HepG2 (cell line): ENCODE results near the gene LRP1-AS. TPM values are rescaled to one million over a fixed set of nuclear protein-coding genes. Genes with fewer than 3 reads are reported as not detected.

ENCODE experiments used
- ATAC-seq: fragments of 200-7000 bp; cut with Tn5 transposase; 3 replicates; pipeline ENCODE4 v1.9.1; 2020; ENCODE audit warnings: mild to moderate bottlenecking, moderate library complexity
- BruUV-seq: library from RNA; stranded (reverse); fragments of 400-500 nt; replicated peaks from 2 replicates; lab custom pipeline; 2021; lab: Mats Ljungman, UMichigan
- CTCF ChIA-PET: fragments of 300-600 bp; formaldehyde crosslinking; extraction: SDS; loops from one replicate; lab custom pipeline; 2021; ENCODE audit warnings: low total read pairs, inconsistent platforms, low intra/inter-chr PET ratio; lab: Yijun Ruan, JAX
- POLR2A ChIA-PET: fragments of 350-600 bp; sonication (Branson Sonifier 250); formaldehyde crosslinking; loops from one replicate; lab custom pipeline; 2020; ENCODE audit warnings: antibody characterized with exemption, inconsistent platforms; lab: Yijun Ruan, JAX
- DNase-seq: peaks from one replicate; pipeline ENCODE4 v3.0.0-alpha.2; 2015; ENCODE audit warnings: low spot score
- FAIRE-seq: peaks from 3 replicates; lab custom pipeline; 2011; peaks lifted over from hg19 to GRCh38; lab: Jason Lieb, UNC
- H2AFZ ChIP-seq: one replicate; pipeline ENCODE4 v1.6.1; 2011; ENCODE audit warnings: low read length, inconsistent platforms
- H3K27ac ChIP-seq: fragments of 300-600 bp; 3 replicates; pipeline ENCODE4 v1.8.0; 2011; ENCODE audit warnings: mixed run types, mild to moderate bottlenecking, mixed read lengths, low read length, inconsistent platforms; ENCODE audit not compliant: insufficient read depth; ENCODE audit errors: extremely low read length
- H3K27me3 ChIP-seq, 2 experiments: fragments of 200-600 bp in 1 of 2; 2 replicates in 1 of 2; 3 replicates in 1 of 2; pipeline versions ENCODE4 v1.6.0 to v1.8.0; 2011; ENCODE audit warnings: low read length in 2 of 2, mild to moderate bottlenecking in 2 of 2, moderate library complexity in 2 of 2, inconsistent platforms in 1 of 2; ENCODE audit not compliant: insufficient read depth in 2 of 2, control insufficient read depth in 1 of 2
- H3K36me3 ChIP-seq, 2 experiments: fragments of 200-600 bp in 1 of 2; replicated peaks in 1 of 2; 2 replicates in 1 of 2; 3 replicates in 1 of 2; pipeline versions ENCODE4 v1.5.1 to v1.8.0; 2011; ENCODE audit warnings: low read length in 2 of 2, inconsistent platforms in 1 of 2; ENCODE audit not compliant: insufficient read depth in 2 of 2, control insufficient read depth in 1 of 2
- H3K4me1 ChIP-seq: 2 replicates; pipeline ENCODE4 v1.5.1; 2012; ENCODE audit warnings: low read length, inconsistent platforms; ENCODE audit not compliant: insufficient read depth
- H3K4me2 ChIP-seq: 2 replicates; pipeline ENCODE4 v1.6.0; 2011; ENCODE audit warnings: low read depth, low read length, inconsistent platforms
- H3K4me3 ChIP-seq, 3 experiments: fragments of 200-600 bp in 1 of 3; sonication (generic), shearing (Covaris generic) in 1 of 3; replicated peaks in 1 of 3; 2 replicates each; pipeline ENCODE4 v1.5.1; 2011 to 2016; ENCODE audit warnings: low read length in 3 of 3, inconsistent platforms in 2 of 3, low read depth in 2 of 3, mild to moderate bottlenecking in 2 of 3, control low read depth in 1 of 3, mixed read lengths in 1 of 3; ENCODE audit not compliant: insufficient read depth in 1 of 3
- H3K79me2 ChIP-seq: one replicate; pipeline ENCODE4 v1.6.1; 2011; ENCODE audit warnings: low read length, inconsistent platforms; ENCODE audit not compliant: insufficient read depth
- H3K9ac ChIP-seq: 2 replicates; pipeline ENCODE4 v1.6.0; 2011; ENCODE audit warnings: mild to moderate bottlenecking, low read depth, low read length, inconsistent platforms; ENCODE audit not compliant: insufficient read depth
- H3K9me3 ChIP-seq: 2 replicates; pipeline ENCODE4 v1.5.1; 2012; ENCODE audit warnings: mild to moderate bottlenecking, low read length
- H4K20me1 ChIP-seq: 2 replicates; pipeline ENCODE4 v1.6.0; 2011; ENCODE audit warnings: inconsistent platforms, mild to moderate bottlenecking, low read length, moderate library complexity; ENCODE audit not compliant: insufficient read depth
- CENPX ChIP-seq: sonication (generic); formaldehyde crosslinking; IDR thresholded peaks from 2 replicates; pipeline ENCODE4 v1.9.0; 2021; ENCODE audit warnings: mild to moderate bottlenecking, missing genetic modification reagents, moderate library complexity
- HOXA7 ChIP-seq: sonication (generic); formaldehyde crosslinking; IDR thresholded peaks from 2 replicates; pipeline ENCODE4 v1.8.1; 2022; ENCODE audit warnings: mild to moderate bottlenecking, missing genetic modification reagents, moderate library complexity
- IRF2 ChIP-seq: IDR thresholded peaks from 2 replicates; pipeline ENCODE4 v1.6.1; 2018; ENCODE audit warnings: missing genetic modification reagents, missing compliant biosample characterization
- MEIS1 ChIP-seq: sonication (generic); formaldehyde crosslinking; IDR thresholded peaks from 2 replicates; pipeline ENCODE4 v1.9.0; 2021; ENCODE audit warnings: mild to moderate bottlenecking, missing genetic modification reagents, moderate library complexity, borderline replicate concordance
- PITX1 ChIP-seq: sonication (generic); formaldehyde crosslinking; IDR thresholded peaks from 2 replicates; pipeline ENCODE4 v1.5.1; 2020; ENCODE audit warnings: mild to moderate bottlenecking, missing genetic modification reagents
- RAD51 ChIP-seq: fragments of 450-650 bp; IDR thresholded peaks from 2 replicates; pipeline ENCODE4 v1.6.1; 2016; ENCODE audit warnings: borderline replicate concordance
- RBM22 ChIP-seq: fragments of 200-400 bp; formaldehyde crosslinking; optimal IDR thresholded peaks from 2 replicates; pipeline ENCODE3; 2017; ENCODE audit warnings: mild to moderate bottlenecking, low read length, moderate library complexity
- TERF1 ChIP-seq: sonication (generic); formaldehyde crosslinking; IDR thresholded peaks from 2 replicates; pipeline ENCODE4 v1.8.0; 2022; ENCODE audit warnings: mild to moderate bottlenecking, missing genetic modification reagents, moderate library complexity
- TFE3 ChIP-seq: IDR thresholded peaks from 2 replicates; pipeline ENCODE4 v1.6.1; 2016
- ZBTB2 ChIP-seq: sonication (generic); formaldehyde crosslinking; IDR thresholded peaks from 2 replicates; pipeline ENCODE4 v1.8.0; 2022; ENCODE audit warnings: low read depth, missing genetic modification reagents
- ZNF451 ChIP-seq: sonication (generic); formaldehyde crosslinking; IDR thresholded peaks from 2 replicates; pipeline ENCODE4 v1.5.0; 2020; ENCODE audit warnings: mild to moderate bottlenecking, missing genetic modification reagents
- ZNF614 ChIP-seq: IDR thresholded peaks from 2 replicates; pipeline ENCODE4 v1.6.1; 2018; ENCODE audit warnings: missing biosample characterization, missing genetic modification reagents, inconsistent platforms, borderline replicate concordance
- ZNF7 ChIP-seq: IDR thresholded peaks from 2 replicates; pipeline ENCODE4 v1.6.1; 2016; ENCODE audit warnings: missing biosample characterization, missing genetic modification reagents
- ZNF782 ChIP-seq: sonication (generic); formaldehyde crosslinking; IDR thresholded peaks from 2 replicates; pipeline ENCODE4 v1.4.0; 2020; ENCODE audit warnings: missing genetic modification reagents, mild to moderate bottlenecking, borderline replicate concordance
- ZSCAN9 ChIP-seq: IDR thresholded peaks from 2 replicates; pipeline ENCODE4 v1.6.1; 2016; ENCODE audit warnings: borderline replicate concordance
- WGBS: methylation state at CpG from one replicate; pipeline ENCODE4 v1.1.6; 2017; ENCODE audit warnings: low lambda C conversion rate; 5-methylcytosine and 5-hydroxymethylcytosine counted together
- in situ Hi-C: cut with HindIII; loops from 2 replicates; pipeline ENCODE4 v1.10.0; 2017; ENCODE audit warnings: low pct_unique_long_range_greater_than_20kb; ENCODE audit not compliant: extremely low pct_ligation_motif_present
- intact Hi-C: fragments of 100-400 bp; cut with micrococcal nuclease; formaldehyde crosslinking; loops from one replicate; pipeline ENCODE4 v1.10.0; 2022; ENCODE audit not compliant: unreplicated experiment
- polyA plus RNA-seq, 8 experiments: library from polyadenylated mRNA; depleted of rRNA in 3 of 8; stranded (reverse) in 7 of 8; unstranded in 1 of 8; fragments of >200 nt; fragmentation: Illumina TruSeq in 4 of 8; extraction: Trizol in 4 of 8; gene quantifications; 2 replicates each; pipeline versions ENCODE4 v1.2.1 to v1.2.3, GENCODE V29; 2011 to 2016; ENCODE audit warnings: low read depth in 4 of 8, missing spikeins in 1 of 8, mixed read lengths in 1 of 8; ENCODE audit not compliant: insufficient read depth in 1 of 8
- total RNA-seq, 5 experiments: library from RNA; depleted of rRNA; stranded (reverse); fragments of >200 nt; fragmentation: Illumina TruSeq; extraction: Trizol; gene quantifications; 2 replicates each; pipeline ENCODE4 v1.2.3, GENCODE V29; 2016; ENCODE audit warnings: low read depth in 1 of 5

LRP1-AS gene
- total and polyA plus RNA-seq, 2 of the 13 experiments (the other 11 are each of a cell fraction or from before 2014, with no cell fraction given): 0.20 TPM; not detected in 1

- Histone ChIP-seq H3K4me1 (no peaks in the 10 kb centered on the region), H3K9me3 (no peaks in the 10 kb centered on the region), H4K20me1 (no peaks in the 10 kb centered on the region), H3K79me2 (no peaks in the 10 kb centered on the region), H3K27me3 (no peaks in the 10 kb centered on the region; a peak in 1 of 5 replicates), H3K27ac (no peak overlapping the region), H3K4me3 (no peak overlapping the region), H3K9ac (no peak overlapping the region), H3K36me3 (peaks cover 75 to 98% of the 10 kb centered on the region in 2 experiments), H2AFZ (no peak overlapping the region), H3K4me2 (no peak overlapping the region)
- FAIRE-seq (no peak), ATAC-seq (no peak), DNase-seq (no peak)
- BruUV-seq: no TSS peak
- CTCF ChIA-PET: no interaction called here
- in situ Hi-C loops (no loop called here), intact Hi-C loops (no loop called here)
- WGBS: 96% methylated on average over 5 of the region's 8 CpGs
- POLR2A ChIA-PET: interaction anchor here (1.2 to 2.9 kb wide), 2 partner anchors 42 to 61 kb away, joined by 5 to 8 read pairs; partner anchors contain the start of gene SHMT2
- TF ChIP-seq RAD51 (no peak), IRF2 (CRISPR knock-in tag) (no peak), ZNF451 (CRISPR knock-in tag) (no peak), TFE3 (CRISPR knock-in tag) (no peak), MEIS1 (no peak), ZSCAN9 (CRISPR knock-in tag) (no peak), PITX1 (CRISPR knock-in tag) (no peak), RBM22 (no peak), HOXA7 (CRISPR knock-in tag) (no peak), CENPX (CRISPR knock-in tag) (no peak), ZNF782 (CRISPR knock-in tag) (no peak), TERF1 (no peak), ZBTB2 (CRISPR knock-in tag) (no peak), ZNF614 (CRISPR knock-in tag) (no peak), ZNF7 (CRISPR knock-in tag) (no peak)
These were observed 40.6 kb upstream of the LRP1-AS start for GRCh38 chr12:57188090-57188425.
